CD14-positive monocyte (primary cell): ENCODE data around the gene ZFYVE21. TPM values are rescaled to one million over a fixed set of nuclear protein-coding genes. Genes with fewer than 3 reads are reported as not detected.

ENCODE experiments used
- DNase-seq, 3 donors: peaks; one replicate each; pipeline ENCODE4 v3.0.0-alpha.2; 2011 to 2022
- H2AFZ ChIP-seq: 2 replicates; pipeline ENCODE4 v1.6.0; 2012; ENCODE audit warnings: mild to moderate bottlenecking, low read depth, low read length, inconsistent platforms; ENCODE audit not compliant: insufficient read depth, poor library complexity, severe bottlenecking
- H3K27ac ChIP-seq, 2 donors: 1 replicate in 1 of 2; 2 replicates in 1 of 2; pipeline ENCODE4 v1.5.1; 2012 to 2013; ENCODE audit warnings: low read length in 2 of 2, control low read depth in 1 of 2, inconsistent platforms in 1 of 2, low read depth in 1 of 2, mild to moderate bottlenecking in 1 of 2
- H3K27me3 ChIP-seq, 2 donors: one replicate each; pipeline versions ENCODE4 v1.6.0 to v1.6.1; 2011 to 2013; ENCODE audit warnings: low read length in 2 of 2; ENCODE audit not compliant: control insufficient read depth in 2 of 2, insufficient read depth in 2 of 2
- H3K36me3 ChIP-seq, 2 donors: replicated peaks in 1 of 2; 1 replicate in 1 of 2; 2 replicates in 1 of 2; pipeline versions ENCODE4 v1.5.1 to v1.6.1; 2012 to 2013; ENCODE audit warnings: low read length in 2 of 2, control low read depth in 1 of 2, inconsistent platforms in 1 of 2, mild to moderate bottlenecking in 1 of 2; ENCODE audit not compliant: insufficient read depth in 2 of 2, control insufficient read depth in 1 of 2
- H3K4me1 ChIP-seq, 2 donors: 1 replicate in 1 of 2; 2 replicates in 1 of 2; pipeline versions ENCODE4 v1.5.1 to v1.6.1; 2012 to 2013; ENCODE audit warnings: low read length in 2 of 2, control low read depth in 1 of 2, inconsistent platforms in 1 of 2, mild to moderate bottlenecking in 1 of 2, moderate library complexity in 1 of 2; ENCODE audit not compliant: insufficient read depth in 2 of 2, control insufficient read depth in 1 of 2
- H3K4me2 ChIP-seq: replicated peaks from 2 replicates; pipeline ENCODE3; 2012; ENCODE audit warnings: low read length, moderate library complexity, mild to moderate bottlenecking; ENCODE audit not compliant: poor library complexity, severe bottlenecking; ENCODE audit errors: extremely low read depth
- H3K4me3 ChIP-seq, 3 experiments: fragments of 200-600 bp in 1 of 3; sonication (generic) in 1 of 3; replicated peaks in 1 of 3; 1 replicate in 2 of 3; 2 replicates in 1 of 3; pipeline ENCODE4 v1.5.1; 2011 to 2013; ENCODE audit warnings: low read length in 3 of 3, mild to moderate bottlenecking in 3 of 3, control low read depth in 2 of 3, low read depth in 2 of 3, inconsistent platforms in 1 of 3, moderate library complexity in 1 of 3
- H3K79me2 ChIP-seq: 2 replicates; pipeline ENCODE4 v1.6.0; 2012; ENCODE audit warnings: mild to moderate bottlenecking, control low read depth, inconsistent platforms, low read length, moderate library complexity; ENCODE audit not compliant: insufficient read depth
- H3K9ac ChIP-seq: 2 replicates; pipeline ENCODE4 v1.6.0; 2017; ENCODE audit warnings: low read length, mild to moderate bottlenecking; ENCODE audit not compliant: insufficient read depth, poor library complexity, severe bottlenecking
- H3K9me3 ChIP-seq, 2 donors: replicated peaks in 1 of 2; 1 replicate in 1 of 2; 2 replicates in 1 of 2; pipeline versions ENCODE4 v1.5.1 to v1.6.1; 2012 to 2013; ENCODE audit warnings: low read length in 2 of 2, control low read depth in 1 of 2; ENCODE audit not compliant: control insufficient read depth in 1 of 2, insufficient read depth in 1 of 2
- H4K20me1 ChIP-seq: 2 replicates; pipeline ENCODE4 v1.6.0; 2012; ENCODE audit warnings: mild to moderate bottlenecking, low read length, control low read depth, moderate library complexity; ENCODE audit not compliant: insufficient read depth
- H3K27ac Mint-ChIP-seq, 7 donors: one replicate each; pipeline ENCODE4 v1.8.0; 2020; ENCODE audit warnings: mild to moderate bottlenecking in 7 of 7, mixed read lengths in 7 of 7, moderate library complexity in 6 of 7, inconsistent platforms in 2 of 7
- H3K27me3 Mint-ChIP-seq, 3 donors: one replicate each; pipeline ENCODE4 v1.8.0; 2021 to 2022; ENCODE audit warnings: low read depth in 3 of 3, mild to moderate bottlenecking in 3 of 3, mixed read lengths in 3 of 3, moderate library complexity in 3 of 3, inconsistent platforms in 1 of 3
- H3K36me3 Mint-ChIP-seq, 2 donors: one replicate each; pipeline ENCODE4 v1.8.0; 2020; ENCODE audit warnings: mixed read lengths in 2 of 2, inconsistent platforms in 1 of 2, mild to moderate bottlenecking in 1 of 2
- H3K4me1 Mint-ChIP-seq: one replicate; pipeline ENCODE4 v1.8.0; 2020; ENCODE audit warnings: mild to moderate bottlenecking, mixed read lengths
- H3K4me3 Mint-ChIP-seq, 2 donors: one replicate each; pipeline ENCODE4 v1.8.0; 2020; ENCODE audit warnings: mild to moderate bottlenecking in 2 of 2, mixed read lengths in 2 of 2, moderate library complexity in 1 of 2
- H3K9me3 Mint-ChIP-seq, 7 donors: one replicate each; pipeline ENCODE4 v1.8.0; 2020 to 2022; ENCODE audit warnings: mixed read lengths in 7 of 7, mild to moderate bottlenecking in 6 of 7, moderate library complexity in 6 of 7, inconsistent platforms in 2 of 7
- CTCF ChIP-seq: fragments of 200-600 bp; IDR thresholded peaks from one replicate; pipeline ENCODE4 v1.8.0; 2022; ENCODE audit warnings: antibody characterized with exemption, mild to moderate bottlenecking
- WGBS: methylation state at CpG from one replicate; pipeline ENCODE4 v1.1.5; 2013; ENCODE audit warnings: missing lambda C conversion rate; ENCODE audit not compliant: insufficient coverage; 5-methylcytosine and 5-hydroxymethylcytosine counted together
- intact Hi-C, 2 donors: fragments of 100-400 bp; cut with micrococcal nuclease; formaldehyde crosslinking; loops; one replicate each; pipeline versions ENCODE4 v1.15.0 to v1.15.1; 2023
- polyA plus RNA-seq, 3 donors: library from polyadenylated mRNA; depleted of rRNA in 1 of 3; unstranded in 2 of 3; stranded (reverse) in 1 of 3; fragments of 300-500 nt in 2 of 3; fragments of >200 nt in 1 of 3; fragmentation: Illumina TruSeq in 2 of 3; gene quantifications; 1 replicate in 2 of 3; 2 replicates in 1 of 3; pipeline ENCODE4 v1.2.3, GENCODE V29; 2012 to 2021

The ZFYVE21 gene
- polyA plus RNA-seq, 3 donors: 22.1 to 36.5 (median 33.1) TPM

GRCh38 chr14:103695296-103696069 lies 20.1 kb upstream of the ZFYVE21 start:
- Mint-ChIP-seq H3K4me3 (no peak overlapping the region), H3K36me3 (peaks cover 48 to 78% of the 10 kb centered on the region in 2 donors), H3K9me3 (peaks cover 0 to 2% (median 0%) of the 10 kb centered on the region in 7 donors), H3K4me1 (peaks cover 12% of the 10 kb centered on the region), H3K27ac (peak overlapping the region in 3 of 7 donors; percentile 14 to 45 (median 37)), H3K27me3 (no peaks in the 10 kb centered on the region)
- no peak for TF ChIP-seq CTCF
- Histone ChIP-seq H3K4me3 (no peak overlapping the region), H3K27ac (no peak overlapping the region), H3K9ac (no peak overlapping the region), H3K27me3 (no peaks in the 10 kb centered on the region), H3K36me3 (peaks cover 84 to 92% of the 10 kb centered on the region in 2 donors), H3K4me2 (no peak overlapping the region), H4K20me1 (peaks cover 84% of the 10 kb centered on the region), H3K79me2 (peaks cover 7% of the 10 kb centered on the region), H3K4me1 (no peaks in the 10 kb centered on the region), H2AFZ (no peak overlapping the region), H3K9me3 (no peaks in the 10 kb centered on the region)
- DNase-seq: no peak
- intact Hi-C loops: no loop called here
- 67% methylated on average over 8 of the region's 14 CpGs for WGBS

GRCh38 chr14:103696070-103696402 lies 19.6 kb upstream of the ZFYVE21 start:
- H3K9me3 Mint-ChIP-seq: no peaks in the 10 kb centered on the region
- no peak for TF ChIP-seq CTCF
- no peak overlapping the region for H3K9ac ChIP-seq
- H2AFZ ChIP-seq: no peak overlapping the region
- no peaks in the 10 kb centered on the region for H3K4me1 ChIP-seq
- no peak overlapping the region for H3K4me3 ChIP-seq
- H3K27me3 Mint-ChIP-seq: no peaks in the 10 kb centered on the region
- peaks cover 83 to 92% of the 10 kb centered on the region in 2 donors for H3K36me3 ChIP-seq
- WGBS: 70% methylated on average over 7 of the region's 13 CpGs
- no peak overlapping the region for H3K27ac ChIP-seq
- no peak overlapping the region for H3K4me2 ChIP-seq
- H4K20me1 ChIP-seq: peaks cover 84% of the 10 kb centered on the region
- intact Hi-C loops: no loop called here
- peaks cover 44 to 76% of the 10 kb centered on the region in 2 donors for H3K36me3 Mint-ChIP-seq
- H3K79me2 ChIP-seq: peaks cover 7% of the 10 kb centered on the region
- no peaks in the 10 kb centered on the region for H3K27me3 ChIP-seq
- no peak overlapping the region for H3K4me3 Mint-ChIP-seq
- DNase-seq: no peak
- no peaks in the 10 kb centered on the region for H3K9me3 ChIP-seq
- peaks cover 12% of the 10 kb centered on the region for H3K4me1 Mint-ChIP-seq
- H3K27ac Mint-ChIP-seq: peak overlapping the region in 2 of 7 donors; percentile 16 to 68
